GM12878 (cell line): ENCODE measurements around the gene GGN. TPM values are rescaled to one million over a fixed set of nuclear protein-coding genes. Genes with fewer than 3 reads are reported as not detected.
A peak's percentile ranks its signal among the peaks of the same experiment; 100 is the strongest.

Experiments used
- ATAC-seq: fragments of 200-7000 bp; cut with Tn5 transposase; 3 replicates; pipeline ENCODE4 v1.9.1; 2020; ENCODE audit warnings: mild to moderate bottlenecking, moderate library complexity
- BruUV-seq: library from RNA; stranded (reverse); fragments of 400-500 nt; replicated peaks from 2 replicates; lab custom pipeline; 2021; lab: Mats Ljungman, UMichigan
- CTCF ChIA-PET: fragments of 300-600 bp; sonication (Branson Sonifier 250); formaldehyde crosslinking; extraction: SDS; loops from one replicate; lab custom pipeline; 2021; ENCODE audit warnings: inconsistent platforms; lab: Yijun Ruan, JAX
- POLR2A ChIA-PET: fragments of 350-600 bp; formaldehyde crosslinking; extraction: SDS; loops from one replicate; lab custom pipeline; 2021; ENCODE audit warnings: inconsistent platforms; lab: Charles Lee
- RAD21 ChIA-PET: fragments of 300-600 bp; sonication (Branson Sonifier 250); formaldehyde crosslinking; loops from one replicate; lab custom pipeline; 2023; ENCODE audit warnings: antibody characterized with exemption; ENCODE audit not compliant: unreplicated experiment; lab: Charles Lee
- SMC1A ChIA-PET: fragments of 300-600 bp; sonication (Branson Sonifier 250); formaldehyde crosslinking; loops from one replicate; lab custom pipeline; 2023; ENCODE audit not compliant: unreplicated experiment, uncharacterized antibody; lab: Charles Lee
- DNase-seq: peaks from one replicate; pipeline ENCODE4 v3.0.0-alpha.2; 2011; ENCODE audit warnings: low read depth, low spot score
- FAIRE-seq: peaks from 3 replicates; lab custom pipeline; 2011; peaks lifted over from hg19 to GRCh38; lab: Jason Lieb, UNC
- H2AFZ ChIP-seq: 2 replicates; pipeline ENCODE4 v1.6.0; 2011; ENCODE audit warnings: low read depth, low read length, control low read depth; ENCODE audit not compliant: control insufficient read depth
- H3K27ac ChIP-seq: 2 replicates; pipeline ENCODE4 v1.5.1; 2011; ENCODE audit warnings: control low read depth; ENCODE audit not compliant: control insufficient read depth, insufficient read depth
- H3K27me3 ChIP-seq, 2 experiments: replicated peaks in 1 of 2; 2 replicates each; pipeline versions ENCODE4 v1.6.0 to v1.6.1; 2011; ENCODE audit warnings: low read length in 1 of 2; ENCODE audit not compliant: control insufficient read depth in 2 of 2, insufficient read depth in 2 of 2
- H3K36me3 ChIP-seq, 2 experiments: 2 replicates each; pipeline ENCODE4 v1.5.1; 2011; ENCODE audit warnings: low read length in 1 of 2; ENCODE audit not compliant: control insufficient read depth in 2 of 2, insufficient read depth in 2 of 2
- H3K4me1 ChIP-seq: 2 replicates; pipeline ENCODE4 v1.6.1; 2011; ENCODE audit warnings: mild to moderate bottlenecking, low read length, moderate library complexity, mixed read lengths; ENCODE audit not compliant: control insufficient read depth, insufficient read depth
- H3K4me2 ChIP-seq: 2 replicates; pipeline ENCODE4 v1.6.0; 2011; ENCODE audit warnings: control low read depth; ENCODE audit not compliant: control insufficient read depth, insufficient read depth
- H3K4me3 ChIP-seq: fragments of 200-600 bp; sonication (generic); 2 replicates; pipeline ENCODE4 v1.5.1; 2016
- H3K79me2 ChIP-seq: 2 replicates; pipeline ENCODE4 v1.6.0; 2011; ENCODE audit warnings: low read length; ENCODE audit not compliant: control insufficient read depth, insufficient read depth
- H3K9ac ChIP-seq: 2 replicates; pipeline ENCODE4 v1.8.0; 2011; ENCODE audit warnings: low read length, control low read depth, mixed read lengths; ENCODE audit not compliant: control insufficient read depth, insufficient read depth
- H3K9me3 ChIP-seq: replicated peaks from 3 replicates; pipeline ENCODE4 v1.5.1; 2011; ENCODE audit warnings: mild to moderate bottlenecking, low read length; ENCODE audit not compliant: control insufficient read depth, insufficient read depth
- H4K20me1 ChIP-seq: 2 replicates; pipeline ENCODE4 v1.6.0; 2011; ENCODE audit not compliant: control insufficient read depth, insufficient read depth
- BCLAF1 ChIP-seq: fragments of 450-650 bp; IDR thresholded peaks from 2 replicates; pipeline ENCODE4 v1.6.1; 2017; ENCODE audit warnings: antibody characterized with exemption, mild to moderate bottlenecking, moderate library complexity
- CBFB ChIP-seq: IDR thresholded peaks from 2 replicates; pipeline ENCODE4 v1.6.1; 2016; ENCODE audit warnings: antibody characterized with exemption, low read depth
- IKZF2 ChIP-seq, 2 experiments: fragments of 450-650 bp; IDR thresholded peaks; 2 replicates each; pipeline ENCODE4 v1.6.1; 2017; ENCODE audit warnings: mild to moderate bottlenecking in 2 of 2, moderate library complexity in 2 of 2
- JUNB ChIP-seq: IDR thresholded peaks from 2 replicates; pipeline ENCODE4 v1.6.1; 2016; ENCODE audit warnings: antibody characterized with exemption, mild to moderate bottlenecking
- KDM1A ChIP-seq: fragments of 200-600 bp; sonication (generic); IDR thresholded peaks from 2 replicates; pipeline ENCODE4 v1.6.1; 2016; ENCODE audit warnings: borderline replicate concordance
- LARP7 ChIP-seq: fragments of 450-650 bp; IDR thresholded peaks from 2 replicates; pipeline ENCODE4 v1.6.1; 2017; ENCODE audit warnings: mild to moderate bottlenecking
- PAX8 ChIP-seq: fragments of 450-650 bp; IDR thresholded peaks from 2 replicates; pipeline ENCODE4 v1.6.1; 2017; ENCODE audit warnings: mild to moderate bottlenecking, moderate library complexity
- POLR2AphosphoS2 ChIP-seq: IDR thresholded peaks from 2 replicates; pipeline ENCODE4 v1.6.1; 2011; ENCODE audit warnings: low read depth, mild to moderate bottlenecking, low read length, improper control_type of control experiment, moderate library complexity
- RELA ChIP-seq: fragments of 450-650 bp; IDR thresholded peaks from 2 replicates; pipeline ENCODE4 v1.8.0; 2014; ENCODE audit warnings: borderline replicate concordance; ENCODE audit not compliant: partially characterized antibody
- RELB ChIP-seq: fragments of 450-650 bp; IDR thresholded peaks from 2 replicates; pipeline ENCODE4 v1.6.1; 2017; ENCODE audit warnings: low read depth, mild to moderate bottlenecking, moderate library complexity
- WRNIP1 ChIP-seq: IDR thresholded peaks from 2 replicates; pipeline ENCODE4 v1.6.1; 2011; ENCODE audit warnings: low read depth, low read length, improper control_type of control experiment, borderline replicate concordance
- WGBS: methylation state at CpG from one replicate; pipeline ENCODE4 v1.1.6; 2016; ENCODE audit warnings: low lambda C conversion rate; ENCODE audit not compliant: insufficient replicate concordance, insufficient coverage; ENCODE audit errors: missing lambda C conversion rate; 5-methylcytosine and 5-hydroxymethylcytosine counted together
- in situ Hi-C: fragments of 300-500 bp; cut with MboI; formaldehyde crosslinking; loops from 9 replicates; pipeline ENCODE4 v1.14.3; 2018; ENCODE audit warnings: mixed read lengths
- intact Hi-C: fragments of 100-400 bp; cut with micrococcal nuclease; formaldehyde crosslinking; loops from one replicate; pipeline ENCODE4 v1.14.2; 2022; ENCODE audit not compliant: unreplicated experiment
- polyA plus RNA-seq, 11 experiments: library from polyadenylated mRNA; depleted of rRNA in 4 of 11; unstranded in 6 of 11; stranded (reverse) in 5 of 11; fragments of >200 nt; fragmentation: Nextera tagmentation in 4 of 11; fragmentation: Illumina TruSeq in 1 of 11; extraction: Ambion mirVana in 4 of 11; extraction: Trizol in 1 of 11; gene quantifications; 1 replicate in 1 of 11; 2 replicates in 10 of 11; pipeline versions ENCODE4 v1.2.1 to v1.2.3, GENCODE V29; 2011 to 2016; ENCODE audit warnings: inconsistent platforms in 2 of 11, missing spikeins in 2 of 11, low read depth in 1 of 11
- total RNA-seq, 4 experiments: library from RNA; depleted of rRNA in 3 of 4; stranded (reverse); fragments of >200 nt in 3 of 4; fragmentation: Illumina TruSeq in 1 of 4; extraction: Trizol in 1 of 4; gene quantifications; 2 replicates each; pipeline versions ENCODE4 v1.2.1 to v1.2.3, GENCODE V29; 2013 to 2021
- TF ChIP-seq, protein P1 (sequence below), 3 experiments: IDR thresholded peaks in 2 of 3; conservative IDR thresholded peaks in 1 of 3; 2 replicates each; pipeline ENCODE4 v1.5.1; 2011; ENCODE audit warnings: low read depth in 3 of 3, low read length in 3 of 3, mild to moderate bottlenecking in 3 of 3, control low read depth in 2 of 3, moderate library complexity in 2 of 3, inconsistent platforms in 1 of 3, mixed read lengths in 1 of 3; ENCODE audit not compliant: control insufficient read depth in 2 of 3, insufficient read depth in 1 of 3; ENCODE audit errors: extremely low read depth in 1 of 3

Gene GGN
- total and polyA plus RNA-seq, 10 of the 15 experiments (the other 5 are each of a cell fraction or from before 2014, with no cell fraction given): not detected

DNA sequence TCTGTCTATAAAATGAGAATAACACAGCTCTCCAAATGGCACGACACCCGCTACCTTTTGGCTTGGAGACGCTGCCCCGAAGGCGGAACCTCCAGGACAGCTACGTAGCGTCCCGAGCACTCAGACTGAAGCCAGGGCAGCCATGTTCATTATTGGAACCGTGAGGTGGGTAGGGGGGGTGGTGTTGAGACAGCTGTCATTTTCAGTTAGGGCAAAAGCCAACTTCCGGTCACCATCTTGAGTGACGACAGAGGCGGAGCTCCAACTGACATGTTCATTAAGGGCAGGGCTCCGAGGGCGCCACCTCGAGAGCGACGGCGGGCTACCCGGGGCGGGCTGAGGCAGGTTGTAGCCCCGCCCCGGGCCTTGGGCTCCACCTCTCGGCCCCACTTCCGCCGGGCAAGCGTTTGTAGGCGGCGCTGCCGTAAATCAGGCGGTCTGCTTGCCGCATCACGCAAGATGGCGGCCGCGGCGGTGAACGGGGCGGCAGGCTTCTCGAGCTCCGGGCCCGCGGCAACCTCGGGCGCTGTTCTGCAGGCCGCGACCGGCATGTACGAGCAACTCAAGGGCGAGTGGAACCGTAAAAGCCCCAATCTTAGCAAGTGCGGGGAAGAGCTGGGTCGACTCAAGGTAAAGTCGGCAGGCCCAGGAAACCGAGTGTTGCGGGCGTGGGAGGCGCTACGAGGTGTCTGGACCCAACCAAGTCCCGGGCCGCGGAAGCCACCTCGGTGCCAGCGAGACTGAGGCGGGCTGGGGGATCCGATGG lies 13.3 kb downstream of the GGN start, which contains the start of gene PSMD8 (continued):
- TF ChIP-seq KDM1A: no peak
- peak; percentile 48 for TF ChIP-seq RELA
- TF ChIP-seq WRNIP1: no peak
- TF ChIP-seq, all 136 proteins: peak for 59

DNA sequence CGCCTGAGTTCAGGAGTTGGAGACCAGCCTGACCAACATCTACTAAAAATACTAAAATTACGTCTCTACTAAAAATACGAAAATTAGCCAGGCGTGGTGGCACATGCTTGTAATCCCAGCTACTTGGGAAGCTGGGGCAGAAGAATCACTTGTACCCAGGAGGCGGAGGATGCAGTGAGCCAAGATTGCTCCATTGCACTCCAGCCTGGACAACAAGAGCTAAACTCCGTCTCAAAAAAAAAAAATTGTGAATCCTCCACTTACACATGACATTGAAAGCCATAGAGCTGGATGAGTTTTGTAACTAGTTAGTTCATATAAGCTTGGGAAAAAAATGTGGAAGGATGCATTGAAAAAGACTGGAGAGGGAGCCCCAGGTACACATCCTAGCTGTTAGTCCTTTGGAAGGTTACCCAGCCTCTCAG lies 13.9 kb downstream of the GGN start:
- peak overlapping the region; percentile 94 for H3K4me2 ChIP-seq
- ChIA-PET CTCF (interaction anchor here (0.7 to 2.8 kb wide), 15 partner anchors 14 to 556 kb away, joined by 3 to 34 read pairs (median 4); partner anchors contain the start of genes CATSPERG, FAM98C, GGN and MRPS12), RAD21 (interaction anchor here (0.5 to 4.8 kb wide), 18 partner anchors 14 to 556 kb away, joined by 3 to 46 read pairs (median 4); partner anchors contain the start of genes ACTN4, CATSPERG, EIF3K and FAM98C), SMC1A (interaction anchor here (0.6 to 1.7 kb wide), 8 partner anchors 29 to 474 kb away, joined by 3 to 21 read pairs (median 6); partner anchors contain the start of genes ACTN4, CATSPERG and FAM98C), POLR2A (interaction anchor here (0.6 to 2.6 kb wide), 14 partner anchors 11 to 908 kb away, joined by 3 to 26 read pairs (median 4); partner anchors contain the start of genes CATSPERG, FAM98C, GGN and NFKBIB)
- no peak for FAIRE-seq
- H3K36me3 ChIP-seq: peaks cover 0 to 10% of the 10 kb centered on the region in 2 experiments; a peak in 2 of 4 replicates
- peaks cover 26% of the 10 kb centered on the region for H3K79me2 ChIP-seq
- H4K20me1 ChIP-seq: no peaks in the 10 kb centered on the region
- intact Hi-C loops (loop anchor here (1.0 kb wide), 1 partner anchor 39 kb away; the partner anchor contains the start of gene CATSPERG), in situ Hi-C loops (loop anchor here (5.0 kb wide), 1 partner anchor 37 kb away; the partner anchor contains the start of gene CATSPERG)
- no peak for DNase-seq
- peak overlapping the region; percentile 62; the same call in 1 of the 2 replicates for H3K4me3 ChIP-seq
- ATAC-seq: no peak
- peak overlapping the region; percentile 99 for H2AFZ ChIP-seq
- peaks cover 14% of the 10 kb centered on the region for H3K4me1 ChIP-seq
- no peaks in the 10 kb centered on the region for H3K9me3 ChIP-seq
- peaks cover 0 to 2% of the 10 kb centered on the region in 2 experiments; a peak in 1 of 4 replicates for H3K27me3 ChIP-seq
- peak overlapping the region; percentile 76 for H3K27ac ChIP-seq
- 45% methylated on average over 6 of the region's 6 CpGs for WGBS
- TSS peak; percentile 93 for BruUV-seq
- peak overlapping the region; percentile 73 for H3K9ac ChIP-seq
- TF ChIP-seq IKZF2 (IDR thresholded peaks at IDR 0.05): 0 out of 4 replicates have a peak, but pooled peaks of 1 of the 2 experiments have one; percentile 17
- TF ChIP-seq RELB: no peak
- no peak for TF ChIP-seq LARP7
- TF ChIP-seq, protein P1, sequence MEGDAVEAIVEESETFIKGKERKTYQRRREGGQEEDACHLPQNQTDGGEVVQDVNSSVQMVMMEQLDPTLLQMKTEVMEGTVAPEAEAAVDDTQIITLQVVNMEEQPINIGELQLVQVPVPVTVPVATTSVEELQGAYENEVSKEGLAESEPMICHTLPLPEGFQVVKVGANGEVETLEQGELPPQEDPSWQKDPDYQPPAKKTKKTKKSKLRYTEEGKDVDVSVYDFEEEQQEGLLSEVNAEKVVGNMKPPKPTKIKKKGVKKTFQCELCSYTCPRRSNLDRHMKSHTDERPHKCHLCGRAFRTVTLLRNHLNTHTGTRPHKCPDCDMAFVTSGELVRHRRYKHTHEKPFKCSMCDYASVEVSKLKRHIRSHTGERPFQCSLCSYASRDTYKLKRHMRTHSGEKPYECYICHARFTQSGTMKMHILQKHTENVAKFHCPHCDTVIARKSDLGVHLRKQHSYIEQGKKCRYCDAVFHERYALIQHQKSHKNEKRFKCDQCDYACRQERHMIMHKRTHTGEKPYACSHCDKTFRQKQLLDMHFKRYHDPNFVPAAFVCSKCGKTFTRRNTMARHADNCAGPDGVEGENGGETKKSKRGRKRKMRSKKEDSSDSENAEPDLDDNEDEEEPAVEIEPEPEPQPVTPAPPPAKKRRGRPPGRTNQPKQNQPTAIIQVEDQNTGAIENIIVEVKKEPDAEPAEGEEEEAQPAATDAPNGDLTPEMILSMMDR (IDR thresholded peaks at IDR 0.05 in 2 of 3, conservative IDR thresholded peaks at IDR 0.05 in 1 of 3; ENCODE audit: control insufficient read depth in 2 of 3, extremely low read depth in 1 of 3, insufficient read depth in 1 of 3, low read depth in 3 of 3, low read length in 3 of 3): no peak
- TF ChIP-seq CBFB: no peak
- TF ChIP-seq PAX8: peak; percentile 44; the same call in 1 of the 2 replicates
- no peak for TF ChIP-seq BCLAF1
- TF ChIP-seq JUNB: no peak
- no peak for TF ChIP-seq POLR2AphosphoS2
